Amniotic stem cell (primary cell): Measurements from ENCODE around the gene WNT8A.
"Not testable (repeated sequence)": the region's sequence is repeated elsewhere in the genome, so short reads cannot be mapped to it uniquely, and the experiment has no call there.

Experiments used
- DNase-seq: peaks from one replicate; lab custom pipeline; 2025; lab: John Stamatoyannopoulos, UW

Gene WNT8A

GRCh38 chr5:138083702-138084101 lies at the start of gene WNT8A:
Gene WNT8A, plus strand, starts transcription at chr5:138084033. Its CDS starts 95 bp downstream, at chr5:138084128.
- no peak for DNase-seq

- DNase-seq, result peak; percentile 88
These were observed 48.0 kb upstream of the WNT8A start for GRCh38 chr5:138035605-138036537.

- DNase-seq, result no peak
These were observed 46.6 kb upstream of the WNT8A start for GRCh38 chr5:138037271-138037670.

GRCh38 chr5:138037907-138038633 lies 45.8 kb upstream of the WNT8A start:
- DNase-seq, result no peak

- DNase-seq, result no peak
These were observed 45.0 kb upstream of the WNT8A start for GRCh38 chr5:138038826-138039225.

- not testable (repeated sequence) for DNase-seq
These were observed 38.5 kb upstream of the WNT8A start for GRCh38 chr5:138045283-138045682.

- DNase-seq, result no peak
These were observed 32.2 kb upstream of the WNT8A start for GRCh38 chr5:138051441-138052296.

GRCh38 chr5:138052718-138053117 lies 31.1 kb upstream of the WNT8A start:
- DNase-seq, result not testable (repeated sequence)

- DNase-seq, result no peak
These were observed 30.3 kb upstream of the WNT8A start for GRCh38 chr5:138053554-138053953.

GRCh38 chr5:138054206-138054605 lies 29.6 kb upstream of the WNT8A start:
- DNase-seq, result no peak

- DNase-seq, result no peak
These were observed 28.8 kb upstream of the WNT8A start for GRCh38 chr5:138054847-138055558.

- no peak for DNase-seq
These were observed 19.3 kb upstream of the WNT8A start for GRCh38 chr5:138064526-138064925.

GRCh38 chr5:138065102-138065501 lies 18.7 kb upstream of the WNT8A start:
- DNase-seq, result no peak

GRCh38 chr5:138067945-138068344 lies 15.9 kb upstream of the WNT8A start:
- DNase-seq, result no peak

GRCh38 chr5:138068742-138069600 lies 14.9 kb upstream of the WNT8A start:
- peak; percentile 41 for DNase-seq

GRCh38 chr5:138070026-138070425 lies 13.8 kb upstream of the WNT8A start:
- DNase-seq, result not testable (repeated sequence)

GRCh38 chr5:138077064-138077696 lies 6.7 kb upstream of the WNT8A start:
- DNase-seq, result peak; percentile 43

GRCh38 chr5:138078006-138078643 lies 5.7 kb upstream of the WNT8A start:
- DNase-seq, result no peak

GRCh38 chr5:138082033-138082432 lies 1.8 kb upstream of the WNT8A start:
- DNase-seq, result no peak
